ENCODE data around the gene PCBP3. TPM values are rescaled to one million over a fixed set of nuclear protein-coding genes. Genes with fewer than 3 reads are reported as not detected.

Gene PCBP3
- total and polyA plus RNA-seq, 10 of the 15 experiments (the other 5 are each of a cell fraction or from before 2014, with no cell fraction given) = 0.09 to 1.3 (median 0.46) TPM; not detected in 3

DNA sequence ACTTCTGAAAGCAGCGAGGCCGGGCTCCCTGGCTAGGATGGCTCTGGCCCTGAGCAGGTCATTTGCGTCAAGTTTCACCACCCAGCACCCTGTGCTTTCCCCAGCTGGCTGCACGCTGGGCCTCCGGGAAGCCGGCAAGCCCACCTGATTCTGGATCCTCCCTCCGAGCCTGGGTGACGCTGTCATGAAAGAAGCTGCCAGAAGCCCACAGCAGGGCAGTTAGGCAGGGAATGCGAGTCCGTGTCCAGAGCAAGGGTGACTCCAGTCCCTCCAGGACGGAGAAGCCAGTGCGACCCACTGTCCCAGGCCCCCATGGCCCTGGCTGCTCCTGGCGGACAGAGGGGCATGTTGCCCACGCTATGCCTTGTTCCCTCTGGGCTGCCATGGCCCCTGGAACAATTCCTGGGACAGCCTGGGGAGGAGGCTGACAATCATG is 44.4 kb upstream of the PCBP3 start (continued):
- TF ChIP-seq, protein P1, sequence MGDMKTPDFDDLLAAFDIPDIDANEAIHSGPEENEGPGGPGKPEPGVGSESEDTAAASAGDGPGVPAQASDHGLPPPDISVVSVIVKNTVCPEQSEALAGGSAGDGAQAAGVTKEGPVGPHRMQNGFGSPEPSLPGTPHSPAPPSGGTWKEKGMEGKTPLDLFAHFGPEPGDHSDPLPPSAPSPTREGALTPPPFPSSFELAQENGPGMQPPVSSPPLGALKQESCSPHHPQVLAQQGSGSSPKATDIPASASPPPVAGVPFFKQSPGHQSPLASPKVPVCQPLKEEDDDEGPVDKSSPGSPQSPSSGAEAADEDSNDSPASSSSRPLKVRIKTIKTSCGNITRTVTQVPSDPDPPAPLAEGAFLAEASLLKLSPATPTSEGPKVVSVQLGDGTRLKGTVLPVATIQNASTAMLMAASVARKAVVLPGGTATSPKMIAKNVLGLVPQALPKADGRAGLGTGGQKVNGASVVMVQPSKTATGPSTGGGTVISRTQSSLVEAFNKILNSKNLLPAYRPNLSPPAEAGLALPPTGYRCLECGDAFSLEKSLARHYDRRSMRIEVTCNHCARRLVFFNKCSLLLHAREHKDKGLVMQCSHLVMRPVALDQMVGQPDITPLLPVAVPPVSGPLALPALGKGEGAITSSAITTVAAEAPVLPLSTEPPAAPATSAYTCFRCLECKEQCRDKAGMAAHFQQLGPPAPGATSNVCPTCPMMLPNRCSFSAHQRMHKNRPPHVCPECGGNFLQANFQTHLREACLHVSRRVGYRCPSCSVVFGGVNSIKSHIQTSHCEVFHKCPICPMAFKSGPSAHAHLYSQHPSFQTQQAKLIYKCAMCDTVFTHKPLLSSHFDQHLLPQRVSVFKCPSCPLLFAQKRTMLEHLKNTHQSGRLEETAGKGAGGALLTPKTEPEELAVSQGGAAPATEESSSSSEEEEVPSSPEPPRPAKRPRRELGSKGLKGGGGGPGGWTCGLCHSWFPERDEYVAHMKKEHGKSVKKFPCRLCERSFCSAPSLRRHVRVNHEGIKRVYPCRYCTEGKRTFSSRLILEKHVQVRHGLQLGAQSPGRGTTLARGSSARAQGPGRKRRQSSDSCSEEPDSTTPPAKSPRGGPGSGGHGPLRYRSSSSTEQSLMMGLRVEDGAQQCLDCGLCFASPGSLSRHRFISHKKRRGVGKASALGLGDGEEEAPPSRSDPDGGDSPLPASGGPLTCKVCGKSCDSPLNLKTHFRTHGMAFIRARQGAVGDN (IDR thresholded peaks at IDR 0.05) = no peak
- no peak for TF ChIP-seq CBX3 (IDR thresholded peaks at IDR 0.05; ENCODE audit: borderline replicate concordance, low read depth)
- TF ChIP-seq MEF2A (IDR thresholded peaks at IDR 0.05; ENCODE audit: insufficient read depth, low read depth, low read length) = no peak
- TF ChIP-seq LARP7 (IDR thresholded peaks at IDR 0.05) = no peak

DNA sequence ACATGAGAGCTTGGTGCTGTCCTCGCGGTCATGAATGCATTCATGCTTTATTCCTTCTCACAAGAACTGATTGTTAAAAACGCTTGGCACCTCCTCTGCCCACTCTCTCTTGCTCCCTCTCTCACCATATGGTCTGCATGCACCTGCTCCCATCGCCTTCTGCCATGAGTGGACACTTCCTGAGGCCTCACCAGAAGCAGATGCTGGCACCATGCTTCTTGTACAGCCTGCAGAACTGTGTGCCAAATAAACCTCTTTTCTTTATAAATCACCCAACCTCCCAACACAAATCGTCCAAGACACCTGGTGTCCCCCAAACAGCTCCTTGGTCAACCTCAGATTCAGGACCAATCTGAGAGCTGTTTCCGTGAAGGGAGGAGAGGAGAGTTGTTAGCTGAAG is 43.3 kb upstream of the PCBP3 start:
- CTCF ChIA-PET = interaction anchor here (0.7 kb wide), 1 partner anchor 44 kb away, joined by 3 read pairs; no protein-coding TSS in a partner anchor
- Histone ChIP-seq H3K27ac (ENCODE audit: control insufficient read depth, insufficient read depth) (no peak overlapping the region), H3K27me3 (replicated peaks in 1 of 2; ENCODE audit: control insufficient read depth in 2 of 2, insufficient read depth in 2 of 2, low read length in 1 of 2) (no peaks in the 10 kb centered on the region), H3K4me1 (ENCODE audit: control insufficient read depth, insufficient read depth, low read length) (no peaks in the 10 kb centered on the region), H3K79me2 (ENCODE audit: control insufficient read depth, insufficient read depth, low read length) (peaks cover 6% of the 10 kb centered on the region), H2AFZ (ENCODE audit: control insufficient read depth, low read depth, low read length) (no peak overlapping the region), H4K20me1 (ENCODE audit: control insufficient read depth, insufficient read depth) (no peaks in the 10 kb centered on the region), H3K9me3 (replicated peaks; ENCODE audit: control insufficient read depth, insufficient read depth, low read length) (peaks cover 9% of the 10 kb centered on the region; the same call in 2 of the 3 replicates), H3K4me2 (ENCODE audit: control insufficient read depth, insufficient read depth) (no peak overlapping the region), H3K4me3 (no peak overlapping the region), H3K9ac (ENCODE audit: control insufficient read depth, insufficient read depth, low read length) (no peak overlapping the region), H3K36me3 (ENCODE audit: control insufficient read depth in 2 of 2, insufficient read depth in 2 of 2, low read length in 1 of 2) (peaks cover 0 to 7% of the 10 kb centered on the region in 2 experiments; a peak in 3 of 4 replicates)
- POLR2A ChIA-PET = no interaction called here
- FAIRE-seq (no peak), ATAC-seq (no peak), DNase-seq (ENCODE audit: low read depth, low spot score) (no peak)
- WGBS (ENCODE audit: insufficient coverage, insufficient replicate concordance, low lambda C conversion rate, missing lambda C conversion rate) = 58% methylated on average over 6 of the region's 6 CpGs
- SMC1A ChIA-PET (ENCODE audit: uncharacterized antibody, unreplicated experiment) = interaction anchor here (0.6 to 0.7 kb wide), 2 partner anchors 19 to 37 kb away, joined by 3 to 4 read pairs; no protein-coding TSS in a partner anchor
- in situ Hi-C loops (cut with MboI) = no loop called here
- intact Hi-C loops (cut with micrococcal nuclease; ENCODE audit: unreplicated experiment) = no loop called here
- RAD21 ChIA-PET (ENCODE audit: unreplicated experiment) = no interaction called here
- no TSS peak for BruUV-seq (replicated peaks)
- TF ChIP-seq YY1 (IDR thresholded peaks at IDR 0.05; ENCODE audit: low read depth, low read length) (no peak), GABPA (IDR thresholded peaks at IDR 0.05; ENCODE audit: low read depth) (no peak), RAD51 (IDR thresholded peaks at IDR 0.05) (no peak), RCOR1 (conservative IDR thresholded peaks at IDR 0.05; ENCODE audit: low read depth, low read length) (no peak), TCF12 (IDR thresholded peaks at IDR 0.05; ENCODE audit: low read depth, low read length) (no peak), SIX5 (IDR thresholded peaks at IDR 0.05; ENCODE audit: low read depth, low read length, severe bottlenecking) (no peak), NFYB (IDR thresholded peaks at IDR 0.05; ENCODE audit: insufficient read depth, low read depth, low read length) (no peak)
- TF ChIP-seq, protein P2, sequence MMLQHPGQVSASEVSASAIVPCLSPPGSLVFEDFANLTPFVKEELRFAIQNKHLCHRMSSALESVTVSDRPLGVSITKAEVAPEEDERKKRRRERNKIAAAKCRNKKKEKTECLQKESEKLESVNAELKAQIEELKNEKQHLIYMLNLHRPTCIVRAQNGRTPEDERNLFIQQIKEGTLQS (IDR thresholded peaks at IDR 0.05; ENCODE audit: borderline replicate concordance, extremely low read depth, low read depth, low read length) = no peak
- TF ChIP-seq, protein P3, sequence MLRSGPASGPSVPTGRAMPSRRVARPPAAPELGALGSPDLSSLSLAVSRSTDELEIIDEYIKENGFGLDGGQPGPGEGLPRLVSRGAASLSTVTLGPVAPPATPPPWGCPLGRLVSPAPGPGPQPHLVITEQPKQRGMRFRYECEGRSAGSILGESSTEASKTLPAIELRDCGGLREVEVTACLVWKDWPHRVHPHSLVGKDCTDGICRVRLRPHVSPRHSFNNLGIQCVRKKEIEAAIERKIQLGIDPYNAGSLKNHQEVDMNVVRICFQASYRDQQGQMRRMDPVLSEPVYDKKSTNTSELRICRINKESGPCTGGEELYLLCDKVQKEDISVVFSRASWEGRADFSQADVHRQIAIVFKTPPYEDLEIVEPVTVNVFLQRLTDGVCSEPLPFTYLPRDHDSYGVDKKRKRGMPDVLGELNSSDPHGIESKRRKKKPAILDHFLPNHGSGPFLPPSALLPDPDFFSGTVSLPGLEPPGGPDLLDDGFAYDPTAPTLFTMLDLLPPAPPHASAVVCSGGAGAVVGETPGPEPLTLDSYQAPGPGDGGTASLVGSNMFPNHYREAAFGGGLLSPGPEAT (IDR thresholded peaks at IDR 0.05; ENCODE audit: low read depth) = no peak
- TF ChIP-seq, protein P4, sequence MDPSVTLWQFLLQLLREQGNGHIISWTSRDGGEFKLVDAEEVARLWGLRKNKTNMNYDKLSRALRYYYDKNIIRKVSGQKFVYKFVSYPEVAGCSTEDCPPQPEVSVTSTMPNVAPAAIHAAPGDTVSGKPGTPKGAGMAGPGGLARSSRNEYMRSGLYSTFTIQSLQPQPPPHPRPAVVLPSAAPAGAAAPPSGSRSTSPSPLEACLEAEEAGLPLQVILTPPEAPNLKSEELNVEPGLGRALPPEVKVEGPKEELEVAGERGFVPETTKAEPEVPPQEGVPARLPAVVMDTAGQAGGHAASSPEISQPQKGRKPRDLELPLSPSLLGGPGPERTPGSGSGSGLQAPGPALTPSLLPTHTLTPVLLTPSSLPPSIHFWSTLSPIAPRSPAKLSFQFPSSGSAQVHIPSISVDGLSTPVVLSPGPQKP (IDR thresholded peaks at IDR 0.05; ENCODE audit: low read depth, low read length) = no peak
- TF ChIP-seq, protein P5, sequence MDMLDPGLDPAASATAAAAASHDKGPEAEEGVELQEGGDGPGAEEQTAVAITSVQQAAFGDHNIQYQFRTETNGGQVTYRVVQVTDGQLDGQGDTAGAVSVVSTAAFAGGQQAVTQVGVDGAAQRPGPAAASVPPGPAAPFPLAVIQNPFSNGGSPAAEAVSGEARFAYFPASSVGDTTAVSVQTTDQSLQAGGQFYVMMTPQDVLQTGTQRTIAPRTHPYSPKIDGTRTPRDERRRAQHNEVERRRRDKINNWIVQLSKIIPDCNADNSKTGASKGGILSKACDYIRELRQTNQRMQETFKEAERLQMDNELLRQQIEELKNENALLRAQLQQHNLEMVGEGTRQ (IDR thresholded peaks at IDR 0.05; ENCODE audit: borderline replicate concordance, low read depth, low read length) = no peak

All from GM12878 (cell line).